Daoy (cell line): Measurements from ENCODE around the gene ZNF284. TPM values are rescaled to one million over a fixed set of nuclear protein-coding genes. Genes with fewer than 3 reads are reported as not detected.
"Not testable (repeated sequence)": the region's sequence is repeated elsewhere in the genome, so short reads cannot be mapped to it uniquely, and the experiment has no call there.

Experiments
- DNase-seq: peaks from one replicate; pipeline ENCODE4 v3.0.0-alpha.2; 2015; ENCODE audit warnings: low read depth
- total RNA-seq: library from RNA; depleted of rRNA; stranded (reverse); fragments of >200 nt; shearing (Covaris generic); gene quantifications from 2 replicates; pipeline ENCODE4 v1.2.3, GENCODE V29; 2014; rRNA removed

Gene ZNF284
- total RNA-seq, 1 experiment from 2014 or later = 1.7 TPM

GRCh38 chr19:44111910-44112463 is 40.0 kb downstream of the ZNF284 start:
- peak; percentile 67 for DNase-seq

GRCh38 chr19:44112802-44113137 is 40.8 kb downstream of the ZNF284 start:
- DNase-seq = no peak

- DNase-seq = peak; percentile 97
Measured at GRCh38 chr19:44113138-44113783, 41.3 kb downstream of the ZNF284 start, which contains the start of gene ZNF225. ZNF225 (plus strand) TSS chr19:44113399; CDS start chr19:44115828, 2,429 bp downstream.

- peak; percentile 3 for DNase-seq
Measured at GRCh38 chr19:44113784-44114390, 41.9 kb downstream of the ZNF284 start.

GRCh38 chr19:44121162-44121561 is 49.2 kb downstream of the ZNF284 start:
- not testable (repeated sequence) for DNase-seq

GRCh38 chr19:44131955-44132354 is 60.0 kb downstream of the ZNF284 start:
- no peak for DNase-seq

Other genes with a start within 250 kb of the ZNF284 start
- gene ZNF283, start 244.8 kb upstream of the ZNF284 start, total RNA-seq = 5.8 and 17.6 TPM in 2 replicates
- gene ZNF404, start 188.2 kb upstream of the ZNF284 start, total RNA-seq = 0.11 and 0.57 TPM in 2 replicates
- 11.3 and 12.6 TPM in 2 replicates for gene ZNF45, start 136.9 kb upstream of the ZNF284 start, total RNA-seq
- 3.0 and 6.3 TPM in 2 replicates for gene ZNF221, start 120.9 kb upstream of the ZNF284 start, total RNA-seq
- gene ZNF155, start 88.0 kb upstream of the ZNF284 start, total RNA-seq = 8.0 and 9.0 TPM in 2 replicates
- gene ZNF230, start 69.2 kb upstream of the ZNF284 start, total RNA-seq = 3.0 and 4.9 TPM in 2 replicates
- gene ZNF222, start 46.8 kb upstream of the ZNF284 start, total RNA-seq = 4.3 and 5.5 TPM in 2 replicates
- gene ZNF223, start 20.1 kb upstream of the ZNF284 start, total RNA-seq = 2.1 and 5.4 TPM in 2 replicates
- gene ZNF224, start 22.2 kb downstream of the ZNF284 start, total RNA-seq = 10.9 and 11.2 TPM in 2 replicates
- gene ZNF225, start 41.2 kb downstream of the ZNF284 start, total RNA-seq = 4.1 and 4.9 TPM in 2 replicates
- 5.0 and 10.3 TPM in 2 replicates for gene ZNF234, start 69.4 kb downstream of the ZNF284 start, total RNA-seq
- gene ZNF226, start 92.9 kb downstream of the ZNF284 start, total RNA-seq = 8.1 and 12.8 TPM in 2 replicates
- gene ZNF227, start 140.4 kb downstream of the ZNF284 start, total RNA-seq = 16.1 and 18.7 TPM in 2 replicates
- gene ZNF233, start 187.7 kb downstream of the ZNF284 start, total RNA-seq = 0.12 and 0.29 TPM in 2 replicates
- 2.0 and 4.8 TPM in 2 replicates for gene ZNF235, start 232.9 kb downstream of the ZNF284 start, total RNA-seq